GM19351 (cell line): Measurements from ENCODE around the gene SEMA3A.

ENCODE experiments used
- ATAC-seq: cut with Tn5 transposase; IDR thresholded peaks from one replicate; pipeline ENCODE4 v1.9.1; 2021; ENCODE audit warnings: mild to moderate bottlenecking, moderate library complexity; ENCODE audit not compliant: unreplicated experiment

The SEMA3A gene

GRCh38 chr7:84199216-84199615 lies 4.6 kb upstream of the SEMA3A start:
- no peak for ATAC-seq

- no peak for ATAC-seq
Measured at GRCh38 chr7:84196084-84196503, 1.5 kb upstream of the SEMA3A start.

- no peak for ATAC-seq
Measured at GRCh38 chr7:84195295-84196060, 889 bp upstream of the SEMA3A start.

GRCh38 chr7:84193747-84194146 lies 842 bp downstream of the SEMA3A start:
- ATAC-seq: no peak

- ATAC-seq: no peak
Measured at GRCh38 chr7:84191842-84192241, 2.7 kb downstream of the SEMA3A start.

GRCh38 chr7:84191261-84191660 lies 3.3 kb downstream of the SEMA3A start:
- no peak for ATAC-seq

- no peak for ATAC-seq
Measured at GRCh38 chr7:84190016-84190705, 4.4 kb downstream of the SEMA3A start.

GRCh38 chr7:84188786-84189405 lies 5.7 kb downstream of the SEMA3A start:
- no peak for ATAC-seq

GRCh38 chr7:84187813-84188510 lies 6.6 kb downstream of the SEMA3A start:
- ATAC-seq: no peak

GRCh38 chr7:84187087-84187805 lies 7.3 kb downstream of the SEMA3A start:
- ATAC-seq: no peak

- ATAC-seq: no peak
Measured at GRCh38 chr7:84183741-84184140, 10.8 kb downstream of the SEMA3A start.

GRCh38 chr7:84182301-84182700 lies 12.3 kb downstream of the SEMA3A start:
- ATAC-seq: no peak

- ATAC-seq: no peak
Measured at GRCh38 chr7:84181628-84182027, 13.0 kb downstream of the SEMA3A start.

- no peak for ATAC-seq
Measured at GRCh38 chr7:84177758-84178412, 16.7 kb downstream of the SEMA3A start.

GRCh38 chr7:84176716-84177115 lies 17.9 kb downstream of the SEMA3A start:
- ATAC-seq: no peak

- no peak for ATAC-seq
Measured at GRCh38 chr7:84175461-84175860, 19.1 kb downstream of the SEMA3A start.

GRCh38 chr7:84170646-84171045 lies 23.9 kb downstream of the SEMA3A start:
- no peak for ATAC-seq

- no peak for ATAC-seq
Measured at GRCh38 chr7:84162584-84162983, 32.0 kb downstream of the SEMA3A start.

- no peak for ATAC-seq
Measured at GRCh38 chr7:84162125-84162524, 32.5 kb downstream of the SEMA3A start.

- ATAC-seq: no peak
Measured at GRCh38 chr7:84161398-84161797, 33.2 kb downstream of the SEMA3A start.
